ENCODE measurements around the gene LRRC19. TPM values are rescaled to one million over a fixed set of nuclear protein-coding genes. Genes with fewer than 3 reads are reported as not detected.

LRRC19 gene, protein sequence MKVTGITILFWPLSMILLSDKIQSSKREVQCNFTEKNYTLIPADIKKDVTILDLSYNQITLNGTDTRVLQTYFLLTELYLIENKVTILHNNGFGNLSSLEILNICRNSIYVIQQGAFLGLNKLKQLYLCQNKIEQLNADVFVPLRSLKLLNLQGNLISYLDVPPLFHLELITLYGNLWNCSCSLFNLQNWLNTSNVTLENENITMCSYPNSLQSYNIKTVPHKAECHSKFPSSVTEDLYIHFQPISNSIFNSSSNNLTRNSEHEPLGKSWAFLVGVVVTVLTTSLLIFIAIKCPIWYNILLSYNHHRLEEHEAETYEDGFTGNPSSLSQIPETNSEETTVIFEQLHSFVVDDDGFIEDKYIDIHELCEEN
- not detected in 2 replicates for total RNA-seq (2014; rRNA removed)
- not detected for Bru-seq, nascent RNA
- not detected for BruChase-seq, experiment 1, labeled RNA remaining after a 6-hour chase
- BruChase-seq, experiment 2, labeled RNA remaining after a 2-hour chase, result percentile 6 among the genes with signal in this experiment
- long read RNA-seq, result 0 reads

GRCh38 chr9:27005491-27005890 lies at the start of gene LRRC19:
Gene LRRC19, minus strand, starts transcription at chr9:27005672. Its CDS starts 5,978 bp downstream, at chr9:26999694.
- TF ChIP-seq CTCF (conservative IDR thresholded peaks at IDR 0.05; ENCODE audit: low read depth, low read length) (no peak), EZH2phosphoT487 (IDR thresholded peaks at IDR 0.05; ENCODE audit: borderline replicate concordance, low read length) (no peak), EZH2 (IDR thresholded peaks at IDR 0.05; ENCODE audit: low read length, unreplicated experiment) (no peak)
- no peak for DNase-seq
- Histone ChIP-seq H4K20me1 (ENCODE audit: low read length) (no peaks in the 10 kb centered on the region), H3K4me2 (ENCODE audit: low read length) (no peak within 1 kb of the TSS), H2AFZ (ENCODE audit: low read length) (no peak within 1 kb of the TSS), H3K79me2 (ENCODE audit: low read length) (no peaks in the 10 kb centered on the region), H3K36me3 (ENCODE audit: low read depth, low read length) (no peaks in the 10 kb centered on the region), H3F3A (ENCODE audit: low read length, unreplicated experiment) (no peaks in the 10 kb centered on the region), H3K4me3 (ENCODE audit: low read length) (no peak within 1 kb of the TSS), H3K4me1 (ENCODE audit: insufficient read depth, low read length) (no peaks in the 10 kb centered on the region), H3K9me3 (ENCODE audit: low read length) (no peaks in the 10 kb centered on the region), H3K9me2 (replicated peaks; ENCODE audit: low read length) (no peaks in the 10 kb centered on the region), H3K9ac (ENCODE audit: low read length) (no peak within 1 kb of the TSS), H3K27me3 (ENCODE audit: low read length) (no peaks in the 10 kb centered on the region), H3K27ac (ENCODE audit: low read length) (no peak within 1 kb of the TSS)
- no TSS peak for BruUV-seq (replicated peaks)
- ChIA-PET CTCF (no interaction called here), POLR2A (ENCODE audit: unreplicated experiment) (no interaction called here)
- intact Hi-C loops (cut with micrococcal nuclease), result no loop called here
- no peak for ATAC-seq

- BruUV-seq (replicated peaks), result no TSS peak
- Histone ChIP-seq H3K36me3 (ENCODE audit: low read depth, low read length) (no peaks in the 10 kb centered on the region), H3K79me2 (ENCODE audit: low read length) (no peaks in the 10 kb centered on the region), H3K9me2 (replicated peaks; ENCODE audit: low read length) (no peaks in the 10 kb centered on the region), H3K27ac (ENCODE audit: low read length) (no peak overlapping the region), H4K20me1 (ENCODE audit: low read length) (no peaks in the 10 kb centered on the region), H3K27me3 (ENCODE audit: low read length) (no peaks in the 10 kb centered on the region), H3K9ac (ENCODE audit: low read length) (no peak overlapping the region), H3K4me3 (ENCODE audit: low read length) (no peak overlapping the region), H2AFZ (ENCODE audit: low read length) (no peak overlapping the region), H3K4me2 (ENCODE audit: low read length) (no peak overlapping the region), H3F3A (ENCODE audit: low read length, unreplicated experiment) (no peaks in the 10 kb centered on the region), H3K4me1 (ENCODE audit: insufficient read depth, low read length) (peaks cover 4% of the 10 kb centered on the region; the same call in 1 of the 2 replicates), H3K9me3 (ENCODE audit: low read length) (no peaks in the 10 kb centered on the region)
- no peak; the same call in 1 of the 2 replicates for ATAC-seq
- ChIA-PET POLR2A (ENCODE audit: unreplicated experiment) (no interaction called here), CTCF (no interaction called here)
- intact Hi-C loops (cut with micrococcal nuclease), result no loop called here
- TF ChIP-seq EZH2 (IDR thresholded peaks at IDR 0.05; ENCODE audit: low read length, unreplicated experiment) (no peak), EZH2phosphoT487 (IDR thresholded peaks at IDR 0.05; ENCODE audit: borderline replicate concordance, low read length) (no peak), CTCF (conservative IDR thresholded peaks at IDR 0.05; ENCODE audit: low read depth, low read length) (no peak)
- DNase-seq, result no peak
Measured at GRCh38 chr9:27054841-27055240, 49.4 kb upstream of the LRRC19 start.

GRCh38 chr9:27054125-27054524 lies 48.7 kb upstream of the LRRC19 start:
- Histone ChIP-seq H2AFZ (ENCODE audit: low read length) (no peak overlapping the region), H3K4me2 (ENCODE audit: low read length) (no peak overlapping the region), H3K4me3 (ENCODE audit: low read length) (no peak overlapping the region), H3F3A (ENCODE audit: low read length, unreplicated experiment) (no peaks in the 10 kb centered on the region), H3K27me3 (ENCODE audit: low read length) (no peaks in the 10 kb centered on the region), H4K20me1 (ENCODE audit: low read length) (no peaks in the 10 kb centered on the region), H3K4me1 (ENCODE audit: insufficient read depth, low read length) (peaks cover 4% of the 10 kb centered on the region; the same call in 1 of the 2 replicates), H3K9me2 (replicated peaks; ENCODE audit: low read length) (no peaks in the 10 kb centered on the region), H3K9me3 (ENCODE audit: low read length) (no peaks in the 10 kb centered on the region), H3K36me3 (ENCODE audit: low read depth, low read length) (no peaks in the 10 kb centered on the region), H3K79me2 (ENCODE audit: low read length) (no peaks in the 10 kb centered on the region), H3K27ac (ENCODE audit: low read length) (no peak overlapping the region), H3K9ac (ENCODE audit: low read length) (no peak overlapping the region)
- intact Hi-C loops (cut with micrococcal nuclease), result no loop called here
- ATAC-seq (no peak), DNase-seq (no peak)
- CTCF ChIA-PET, result no interaction called here
- TF ChIP-seq EZH2 (IDR thresholded peaks at IDR 0.05; ENCODE audit: low read length, unreplicated experiment), result no peak
- TF ChIP-seq CTCF (conservative IDR thresholded peaks at IDR 0.05; ENCODE audit: low read depth, low read length), result no peak
- no peak for TF ChIP-seq EZH2phosphoT487 (IDR thresholded peaks at IDR 0.05; ENCODE audit: borderline replicate concordance, low read length)
- BruUV-seq (replicated peaks), result no TSS peak
- POLR2A ChIA-PET (ENCODE audit: unreplicated experiment), result interaction anchor here (0.6 kb wide), 1 partner anchor 41 kb away, joined by 3 read pairs; no protein-coding TSS in a partner anchor
